BJ (cell line): ENCODE data around the gene BCCIP. TPM values are rescaled to one million over a fixed set of nuclear protein-coding genes. Genes with fewer than 3 reads are reported as not detected.
A peak's percentile ranks its signal among the peaks of the same experiment; 100 is the strongest.

Source experiments
- CTCF ChIA-PET: fragments of 350-600 bp; formaldehyde crosslinking; extraction: SDS; loops from one replicate; lab custom pipeline; 2021; ENCODE audit warnings: antibody characterized with exemption, inconsistent platforms; lab: Yijun Ruan, JAX
- POLR2A ChIA-PET: fragments of 300-600 bp; sonication (Branson Sonifier 250); formaldehyde crosslinking; extraction: SDS; loops from one replicate; lab custom pipeline; 2021; ENCODE audit warnings: antibody characterized with exemption; lab: Charles Lee
- DNase-seq: peaks from one replicate; pipeline ENCODE4 v3.0.0-alpha.2; 2011; ENCODE audit warnings: low read depth
- H3K27me3 ChIP-seq: 2 replicates; pipeline ENCODE4 v1.6.0; 2011; ENCODE audit warnings: low read length; ENCODE audit not compliant: control insufficient read depth, insufficient read depth
- H3K36me3 ChIP-seq: 2 replicates; pipeline ENCODE4 v1.5.1; 2011; ENCODE audit warnings: low read length; ENCODE audit not compliant: control insufficient read depth, insufficient read depth
- H3K4me3 ChIP-seq: 2 replicates; pipeline ENCODE4 v1.5.1; 2011; ENCODE audit warnings: low read depth, mild to moderate bottlenecking, control low read depth, low read length
- polyA minus RNA-seq: library from RNA; depleted of rRNA, polyadenylated mRNA; stranded (reverse); fragments of >200 nt; gene quantifications from 2 replicates; pipeline ENCODE4 v1.2.3, GENCODE V29; 2011; rRNA and poly(A)+ RNA removed
- polyA plus RNA-seq: library from polyadenylated mRNA; depleted of rRNA; stranded (reverse); fragments of >200 nt; gene quantifications from 2 replicates; pipeline ENCODE4 v1.2.3, GENCODE V29; 2011; rRNA removed
- TF ChIP-seq, protein P1 (sequence below): IDR thresholded peaks from 2 replicates; pipeline ENCODE4 v1.5.1; 2011; ENCODE audit warnings: low read depth, mild to moderate bottlenecking, control low read depth, inconsistent platforms, low read length, moderate library complexity; ENCODE audit not compliant: insufficient read depth

Gene BCCIP
- polyA plus RNA-seq (13.2 and 33.0 TPM in 2 replicates), polyA minus RNA-seq (6.9 and 8.5 TPM in 2 replicates)

GRCh38 chr10:125822878-125823662 lies at the start of gene BCCIP, which contains the start of gene UROS:
BCCIP (plus strand) TSS chr10:125823546; CDS start chr10:125823558, 12 bp downstream.
UROS (minus strand) TSS chr10:125823258; CDS start chr10:125816499, 6,759 bp downstream.
- CTCF ChIA-PET = no interaction called here
- H3K4me3 ChIP-seq = peak within 1 kb of the TSS; percentile 79
- no peaks in the 10 kb centered on the region for H3K27me3 ChIP-seq
- peaks cover 3% of the 10 kb centered on the region; the same call in 1 of the 2 replicates for H3K36me3 ChIP-seq
- TF ChIP-seq, protein P1, sequence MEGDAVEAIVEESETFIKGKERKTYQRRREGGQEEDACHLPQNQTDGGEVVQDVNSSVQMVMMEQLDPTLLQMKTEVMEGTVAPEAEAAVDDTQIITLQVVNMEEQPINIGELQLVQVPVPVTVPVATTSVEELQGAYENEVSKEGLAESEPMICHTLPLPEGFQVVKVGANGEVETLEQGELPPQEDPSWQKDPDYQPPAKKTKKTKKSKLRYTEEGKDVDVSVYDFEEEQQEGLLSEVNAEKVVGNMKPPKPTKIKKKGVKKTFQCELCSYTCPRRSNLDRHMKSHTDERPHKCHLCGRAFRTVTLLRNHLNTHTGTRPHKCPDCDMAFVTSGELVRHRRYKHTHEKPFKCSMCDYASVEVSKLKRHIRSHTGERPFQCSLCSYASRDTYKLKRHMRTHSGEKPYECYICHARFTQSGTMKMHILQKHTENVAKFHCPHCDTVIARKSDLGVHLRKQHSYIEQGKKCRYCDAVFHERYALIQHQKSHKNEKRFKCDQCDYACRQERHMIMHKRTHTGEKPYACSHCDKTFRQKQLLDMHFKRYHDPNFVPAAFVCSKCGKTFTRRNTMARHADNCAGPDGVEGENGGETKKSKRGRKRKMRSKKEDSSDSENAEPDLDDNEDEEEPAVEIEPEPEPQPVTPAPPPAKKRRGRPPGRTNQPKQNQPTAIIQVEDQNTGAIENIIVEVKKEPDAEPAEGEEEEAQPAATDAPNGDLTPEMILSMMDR = no peak
- POLR2A ChIA-PET = no interaction called here
- peak; percentile 26 for DNase-seq

GRCh38 chr10:125773687-125774543 lies 49.4 kb upstream of the BCCIP start:
- Histone ChIP-seq H3K36me3 (no peaks in the 10 kb centered on the region; the same call in 1 of the 2 replicates), H3K4me3 (no peak overlapping the region), H3K27me3 (no peaks in the 10 kb centered on the region)
- TF ChIP-seq, protein P1 = no peak
- ChIA-PET CTCF (no interaction called here), POLR2A (no interaction called here)
- no peak for DNase-seq

GRCh38 chr10:125774581-125775191 lies 48.7 kb upstream of the BCCIP start:
- ChIA-PET CTCF (no interaction called here), POLR2A (no interaction called here)
- TF ChIP-seq, protein P1 = no peak
- H3K27me3 ChIP-seq = no peaks in the 10 kb centered on the region
- DNase-seq = no peak
- H3K36me3 ChIP-seq = no peaks in the 10 kb centered on the region
- no peak overlapping the region for H3K4me3 ChIP-seq

- Histone ChIP-seq H3K36me3 (no peaks in the 10 kb centered on the region), H3K4me3 (no peak within 1 kb of the TSS), H3K27me3 (no peaks in the 10 kb centered on the region)
- DNase-seq = no peak
- TF ChIP-seq, protein P1 = no peak
- CTCF ChIA-PET = no interaction called here
- POLR2A ChIA-PET = no interaction called here
Measured at GRCh38 chr10:125775491-125776106, 47.7 kb upstream of the BCCIP start, which contains the start of gene MMP21. MMP21 (minus strand) TSS chr10:125775821; CDS start chr10:125775821, 0 bp downstream.
